HG02981 (cell line): Measurements from ENCODE around the gene PMAIP1.
A peak's percentile ranks its signal among the peaks of the same experiment; 100 is the strongest.

Experiments used
- ATAC-seq: cut with Tn5 transposase; IDR thresholded peaks from one replicate; pipeline ENCODE4 v1.9.1; 2021; ENCODE audit warnings: mild to moderate bottlenecking, moderate library complexity; ENCODE audit not compliant: unreplicated experiment

The PMAIP1 gene

GRCh38 chr18:59911600-59911999, 11.8 kb downstream of the PMAIP1 start:
- no peak for ATAC-seq

- no peak for ATAC-seq
Measured at GRCh38 chr18:59912007-59912550, 12.3 kb downstream of the PMAIP1 start.

GRCh38 chr18:59915606-59916005, 15.8 kb downstream of the PMAIP1 start:
- no peak for ATAC-seq

- no peak for ATAC-seq
Measured at GRCh38 chr18:59916746-59917145, 16.9 kb downstream of the PMAIP1 start.

GRCh38 chr18:59917422-59917821, 17.6 kb downstream of the PMAIP1 start:
- no peak for ATAC-seq

- peak; percentile 45 for ATAC-seq
Measured at GRCh38 chr18:59918320-59918755, 18.5 kb downstream of the PMAIP1 start.

- ATAC-seq, result no peak
Measured at GRCh38 chr18:59918997-59919396, 19.2 kb downstream of the PMAIP1 start.

- peak; percentile 38 for ATAC-seq
Measured at GRCh38 chr18:59921384-59921891, 21.6 kb downstream of the PMAIP1 start.

GRCh38 chr18:59923539-59924196, 23.9 kb downstream of the PMAIP1 start:
- peak; percentile 46 for ATAC-seq

- no peak for ATAC-seq
Measured at GRCh38 chr18:59926131-59926530, 26.3 kb downstream of the PMAIP1 start.

- ATAC-seq, result peak; percentile 59
Measured at GRCh38 chr18:59927246-59927825, 27.5 kb downstream of the PMAIP1 start.

GRCh38 chr18:59928201-59928600, 28.4 kb downstream of the PMAIP1 start:
- no peak for ATAC-seq

- no peak for ATAC-seq
Measured at GRCh38 chr18:59929621-59930295, 30.0 kb downstream of the PMAIP1 start.

GRCh38 chr18:59932401-59932800, 32.6 kb downstream of the PMAIP1 start:
- no peak for ATAC-seq

GRCh38 chr18:59938676-59939075, 38.9 kb downstream of the PMAIP1 start:
- no peak for ATAC-seq

GRCh38 chr18:59939127-59939526, 39.3 kb downstream of the PMAIP1 start:
- ATAC-seq, result no peak

- ATAC-seq, result no peak
Measured at GRCh38 chr18:59940068-59940467, 40.3 kb downstream of the PMAIP1 start.

GRCh38 chr18:59941331-59941730, 41.5 kb downstream of the PMAIP1 start:
- no peak for ATAC-seq

GRCh38 chr18:59942601-59943000, 42.8 kb downstream of the PMAIP1 start:
- ATAC-seq, result no peak

GRCh38 chr18:59945544-59945943, 45.7 kb downstream of the PMAIP1 start:
- no peak for ATAC-seq

- ATAC-seq, result no peak
Measured at GRCh38 chr18:59950215-59950944, 50.6 kb downstream of the PMAIP1 start.
